Left colon (tissue), 2 donors: Measurements from ENCODE around the gene RNF187. TPM values are rescaled to one million over a fixed set of nuclear protein-coding genes. Genes with fewer than 3 reads are reported as not detected.

Experiments used
- ATAC-seq: fragments of 200-7000 bp; cut with Tn5 transposase; one replicate; pipeline ENCODE4 v1.9.1; 2020; ENCODE audit warnings: mild to moderate bottlenecking, moderate library complexity
- DNase-seq, 2 donors: peaks; one replicate each; pipeline ENCODE4 v3.0.0-alpha.2; 2020
- intact Hi-C, 2 donors: fragments of 100-400 bp; cut with DNase I in 1 of 2; cut with micrococcal nuclease in 1 of 2; formaldehyde crosslinking; loops; one replicate each; pipeline versions ENCODE4 v1.11.2 to v1.14.0; 2022; cut with DNase I, micrococcal nuclease
- microRNA-seq, 2 donors: library from miRNA; unstranded; fragments of <30 nt; microRNA quantifications; one replicate each; pipeline versions ENCODE4 v1.1.0 to v1.2.0, GENCODE V29; 2020
- total RNA-seq, 2 donors: library from RNA; stranded (reverse); fragmentation: NEBNext Ultra II Directional; extraction: Animal tissue kit (Norgen Biotek cat#: 25700); gene quantifications; one replicate each; pipeline ENCODE4 v1.2.1, GENCODE V29; 2021
- donor health status: DM: no; HTN: no; CAD: no.
- donor health status: DM: yes; HTN: yes; CAD: no.

Gene RNF187
- total RNA-seq, 2 donors from 2014 or later: 79.0 to 84.5 TPM

GRCh38 chr1:228530086-228530758 is 43.0 kb downstream of the RNF187 start:
- DNase-seq (peak in 1 of 2 donors; percentile 2), ATAC-seq (no peak)

GRCh38 chr1:228530951-228531731 is 44.0 kb downstream of the RNF187 start:
- intact Hi-C loops: no loop called here
- DNase-seq (peak in 1 of 2 donors; percentile 6), ATAC-seq (no peak)

More at GRCh38 chr1:228530086-228530758, 43.0 kb downstream of the RNF187 start:
- intact Hi-C loops: no loop called here

GRCh38 chr1:228538831-228539230 is 51.6 kb downstream of the RNF187 start:
- ATAC-seq: no peak
- intact Hi-C loops: no loop called here
- DNase-seq: peak in 1 of 2 donors; percentile 3

- intact Hi-C loops: no loop called here
- DNase-seq: peak in 1 of 2 donors; percentile 8
- no peak for ATAC-seq
These were observed 53.2 kb downstream of the RNF187 start for GRCh38 chr1:228540161-228540917.

GRCh38 chr1:228541725-228542124 is 54.5 kb downstream of the RNF187 start:
- intact Hi-C loops: no loop called here
- DNase-seq: peak in 1 of 2 donors; percentile 1
- ATAC-seq: no peak

GRCh38 chr1:228542376-228542775 is 55.2 kb downstream of the RNF187 start:
- ATAC-seq (no peak), DNase-seq (peak in 1 of 2 donors; percentile 1)
- intact Hi-C loops: no loop called here

- DNase-seq (no peak), ATAC-seq (no peak)
- intact Hi-C loops: no loop called here
These were observed 55.8 kb downstream of the RNF187 start for GRCh38 chr1:228542981-228543380.

- ATAC-seq: no peak
- peak in 1 of 2 donors; percentile 4 for DNase-seq
- intact Hi-C loops: no loop called here
These were observed 56.2 kb downstream of the RNF187 start for GRCh38 chr1:228543396-228543795.

GRCh38 chr1:228544021-228544850 is 57.1 kb downstream of the RNF187 start:
- DNase-seq: peak in 1 of 2 donors; percentile 8
- ATAC-seq: no peak
- intact Hi-C loops: no loop called here

- intact Hi-C loops: no loop called here
- DNase-seq: peak in 1 of 2 donors; percentile 2
- no peak for ATAC-seq
These were observed 57.9 kb downstream of the RNF187 start for GRCh38 chr1:228544921-228545591.

Small RNA genes lying within 50 kb of the gene (microRNA-seq; reads per million reads assigned to microRNA genes)
- gene MIR4666A: 0 reads per million in 2 donors

Other genes starting within 250 kb of the RNF187 start
- 10 to 100 TPM; 34.8 to 36.5 TPM for gene TRIM11, start 80.5 kb upstream of the RNF187 start, total RNA-seq
- gene TRIM17, start 70.5 kb upstream of the RNF187 start, total RNA-seq: under 1 TPM in 1 of 2 donors, not detected in 1; 0.31 TPM
- gene RHOU, start 248.1 kb downstream of the RNF187 start, total RNA-seq: 10 to 100 TPM; 43.6 to 52.0 TPM